PFSK-1 (cell line): ENCODE results near the gene CLK4.

Source experiments
- FOXP2 ChIP-seq: optimal IDR thresholded peaks from 2 replicates; pipeline ENCODE3; 2011; ENCODE audit warnings: borderline replicate concordance, control low read depth, inconsistent platforms; ENCODE audit not compliant: insufficient read depth; ENCODE audit errors: extremely low read length, extremely low read depth
- POLR2AphosphoS5 ChIP-seq: IDR thresholded peaks from 2 replicates; pipeline ENCODE4 v1.6.1; 2012; ENCODE audit warnings: low read depth, mild to moderate bottlenecking, control low read depth, low read length, moderate library complexity
- SIN3A ChIP-seq: IDR thresholded peaks from 2 replicates; pipeline ENCODE4 v1.6.1; 2012; ENCODE audit warnings: mild to moderate bottlenecking, low read length, moderate library complexity, borderline replicate concordance; ENCODE audit not compliant: insufficient read depth
- TAF1 ChIP-seq: IDR thresholded peaks from 2 replicates; pipeline ENCODE4 v1.6.1; 2012; ENCODE audit warnings: low read length, control low read depth, borderline replicate concordance; ENCODE audit not compliant: insufficient read depth
- TF ChIP-seq, protein P1 (sequence below), 2 experiments: IDR thresholded peaks; 2 replicates each; pipeline versions ENCODE4 v1.6.1 to v1.8.0; 2011 to 2012; ENCODE audit warnings: low read depth in 2 of 2, low read length in 2 of 2, control low read depth in 1 of 2, inconsistent platforms in 1 of 2, mild to moderate bottlenecking in 1 of 2, moderate library complexity in 1 of 2; ENCODE audit not compliant: insufficient read depth in 1 of 2

CLK4 gene

GRCh38 chr5:178672630-178673029 is 45.8 kb upstream of the CLK4 start:
- TF ChIP-seq FOXP2: no peak
- no peak for TF ChIP-seq POLR2AphosphoS5
- no peak for TF ChIP-seq SIN3A
- no peak for TF ChIP-seq TAF1
- TF ChIP-seq, protein P1, sequence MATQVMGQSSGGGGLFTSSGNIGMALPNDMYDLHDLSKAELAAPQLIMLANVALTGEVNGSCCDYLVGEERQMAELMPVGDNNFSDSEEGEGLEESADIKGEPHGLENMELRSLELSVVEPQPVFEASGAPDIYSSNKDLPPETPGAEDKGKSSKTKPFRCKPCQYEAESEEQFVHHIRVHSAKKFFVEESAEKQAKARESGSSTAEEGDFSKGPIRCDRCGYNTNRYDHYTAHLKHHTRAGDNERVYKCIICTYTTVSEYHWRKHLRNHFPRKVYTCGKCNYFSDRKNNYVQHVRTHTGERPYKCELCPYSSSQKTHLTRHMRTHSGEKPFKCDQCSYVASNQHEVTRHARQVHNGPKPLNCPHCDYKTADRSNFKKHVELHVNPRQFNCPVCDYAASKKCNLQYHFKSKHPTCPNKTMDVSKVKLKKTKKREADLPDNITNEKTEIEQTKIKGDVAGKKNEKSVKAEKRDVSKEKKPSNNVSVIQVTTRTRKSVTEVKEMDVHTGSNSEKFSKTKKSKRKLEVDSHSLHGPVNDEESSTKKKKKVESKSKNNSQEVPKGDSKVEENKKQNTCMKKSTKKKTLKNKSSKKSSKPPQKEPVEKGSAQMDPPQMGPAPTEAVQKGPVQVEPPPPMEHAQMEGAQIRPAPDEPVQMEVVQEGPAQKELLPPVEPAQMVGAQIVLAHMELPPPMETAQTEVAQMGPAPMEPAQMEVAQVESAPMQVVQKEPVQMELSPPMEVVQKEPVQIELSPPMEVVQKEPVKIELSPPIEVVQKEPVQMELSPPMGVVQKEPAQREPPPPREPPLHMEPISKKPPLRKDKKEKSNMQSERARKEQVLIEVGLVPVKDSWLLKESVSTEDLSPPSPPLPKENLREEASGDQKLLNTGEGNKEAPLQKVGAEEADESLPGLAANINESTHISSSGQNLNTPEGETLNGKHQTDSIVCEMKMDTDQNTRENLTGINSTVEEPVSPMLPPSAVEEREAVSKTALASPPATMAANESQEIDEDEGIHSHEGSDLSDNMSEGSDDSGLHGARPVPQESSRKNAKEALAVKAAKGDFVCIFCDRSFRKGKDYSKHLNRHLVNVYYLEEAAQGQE (IDR thresholded peaks at IDR 0.05; ENCODE audit: insufficient read depth in 1 of 2, low read depth in 2 of 2, low read length in 2 of 2): no peak

- TF ChIP-seq SIN3A (no peak), POLR2AphosphoS5 (no peak)
Measured at GRCh38 chr5:178671602-178672144, 44.8 kb upstream of the CLK4 start.

DNA sequence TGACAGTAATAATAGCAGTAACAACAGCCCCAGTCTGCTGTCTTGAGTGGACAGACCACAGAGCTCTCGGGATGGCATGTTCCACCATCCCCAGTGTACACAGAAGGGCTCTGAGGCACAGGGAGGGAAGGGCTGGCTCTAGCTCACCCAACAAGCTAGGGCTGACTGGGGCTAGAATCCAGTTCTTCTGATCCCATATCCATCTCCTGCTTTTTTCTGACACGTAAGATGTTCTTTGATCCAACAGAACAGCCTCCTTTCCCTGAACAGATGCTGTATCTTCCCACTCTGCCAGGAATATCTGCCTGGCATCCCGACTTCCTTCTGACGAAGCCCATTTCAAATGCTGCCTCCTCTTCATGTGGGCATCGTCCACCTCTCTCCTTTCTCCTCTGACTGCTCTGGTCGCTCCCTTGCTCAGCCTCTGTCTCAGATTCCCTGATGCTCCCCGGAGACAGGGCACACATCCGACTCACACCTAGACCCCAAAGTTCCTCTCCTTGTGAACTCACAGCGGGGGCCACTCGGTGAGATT is 43.6 kb upstream of the CLK4 start:
- no peak for TF ChIP-seq POLR2AphosphoS5
- no peak for TF ChIP-seq FOXP2
- TF ChIP-seq TAF1: no peak
- TF ChIP-seq, protein P1 (IDR thresholded peaks at IDR 0.05; ENCODE audit: insufficient read depth in 1 of 2, low read depth in 2 of 2, low read length in 2 of 2): no peak
- no peak for TF ChIP-seq SIN3A

DNA sequence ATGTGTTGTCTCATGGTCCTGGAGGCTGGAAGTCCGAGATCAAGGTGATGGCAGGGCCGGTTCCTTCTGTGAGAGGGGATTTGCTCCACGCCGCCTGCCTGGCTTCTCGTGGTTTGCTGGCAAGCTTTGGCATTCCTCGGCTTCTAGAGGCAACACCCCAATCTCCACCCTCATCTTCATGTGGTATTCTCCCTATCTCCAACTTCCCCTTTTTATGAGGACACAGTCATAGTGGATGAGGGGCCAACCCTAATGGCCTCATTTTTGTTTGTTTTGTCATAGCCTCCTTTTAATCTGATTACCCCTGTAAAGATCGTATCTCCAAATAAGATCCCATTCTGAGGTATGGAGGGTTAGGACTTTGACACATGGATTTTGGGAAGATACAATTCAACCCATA is 41.7 kb upstream of the CLK4 start:
- TF ChIP-seq FOXP2: no peak
- no peak for TF ChIP-seq POLR2AphosphoS5
- TF ChIP-seq TAF1: no peak
- TF ChIP-seq, protein P1 (IDR thresholded peaks at IDR 0.05; ENCODE audit: insufficient read depth in 1 of 2, low read depth in 2 of 2, low read length in 2 of 2): no peak
- no peak for TF ChIP-seq SIN3A

DNA sequence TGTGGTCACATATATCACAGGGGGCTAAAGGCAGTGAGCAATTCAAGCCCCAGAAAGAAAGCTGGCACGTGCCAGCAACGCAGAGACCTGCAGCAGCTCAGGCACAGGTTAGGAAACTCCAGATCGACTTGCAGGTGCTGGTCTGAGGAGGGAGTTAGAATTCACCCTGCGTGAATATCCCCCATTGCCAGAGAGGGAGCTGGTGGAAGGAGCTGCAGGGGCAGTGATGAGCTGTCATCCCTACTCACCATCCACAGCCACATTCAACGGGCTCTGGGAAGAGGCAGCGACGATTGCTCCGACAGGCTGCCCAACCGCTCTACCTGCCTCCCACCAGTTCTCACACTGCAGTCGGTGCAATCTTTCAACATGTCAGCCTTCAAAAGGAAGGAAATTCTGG is 40.8 kb upstream of the CLK4 start:
- no peak for TF ChIP-seq SIN3A
- no peak for TF ChIP-seq POLR2AphosphoS5
- no peak for TF ChIP-seq FOXP2
- TF ChIP-seq, protein P1 (IDR thresholded peaks at IDR 0.05; ENCODE audit: insufficient read depth in 1 of 2, low read depth in 2 of 2, low read length in 2 of 2): no peak
- no peak for TF ChIP-seq TAF1
